Ishikawa (cell line): Measurements from ENCODE around the gene UBA52.

Experiments used
- CEBPB ChIP-seq: IDR thresholded peaks from 2 replicates; pipeline ENCODE4 v1.6.1; 2012
- CREB1 ChIP-seq: IDR thresholded peaks from 2 replicates; pipeline ENCODE4 v1.6.1; 2012; ENCODE audit warnings: low read depth
- EGR1 ChIP-seq: IDR thresholded peaks from 2 replicates; pipeline ENCODE4 v1.6.1; 2012
- EP300 ChIP-seq: IDR thresholded peaks from 2 replicates; pipeline ENCODE4 v1.6.1; 2012; ENCODE audit warnings: borderline replicate concordance
- FOXM1 ChIP-seq: IDR thresholded peaks from 2 replicates; pipeline ENCODE4 v1.6.1; 2012; ENCODE audit warnings: low read depth, borderline replicate concordance
- MAX ChIP-seq: IDR thresholded peaks from 2 replicates; pipeline ENCODE4 v1.6.1; 2012
- NFIC ChIP-seq: IDR thresholded peaks from 2 replicates; pipeline ENCODE4 v1.6.1; 2012
- RAD21 ChIP-seq: IDR thresholded peaks from 2 replicates; pipeline ENCODE4 v1.6.1; 2012; ENCODE audit warnings: low read depth
- REST ChIP-seq: IDR thresholded peaks from 2 replicates; pipeline ENCODE4 v1.6.1; 2012; ENCODE audit warnings: low read depth, mild to moderate bottlenecking
- TAF1 ChIP-seq: IDR thresholded peaks from 2 replicates; pipeline ENCODE4 v1.6.1; 2012; ENCODE audit warnings: low read depth, mild to moderate bottlenecking
- TCF12 ChIP-seq: IDR thresholded peaks from 2 replicates; pipeline ENCODE4 v1.6.1; 2012; ENCODE audit warnings: low read depth
- TEAD4 ChIP-seq: IDR thresholded peaks from 2 replicates; pipeline ENCODE4 v1.6.1; 2012
- USF1 ChIP-seq: IDR thresholded peaks from 2 replicates; pipeline ENCODE4 v1.6.1; 2012
- YY1 ChIP-seq: IDR thresholded peaks from 2 replicates; pipeline ENCODE4 v1.6.1; 2012; ENCODE audit warnings: low read depth
- ZBTB7A ChIP-seq: IDR thresholded peaks from 2 replicates; pipeline ENCODE4 v1.6.1; 2012; ENCODE audit warnings: low read depth

UBA52 gene

GRCh38 chr19:18536475-18536874 is 35.2 kb upstream of the UBA52 start:
- TF ChIP-seq REST (no peak), CREB1 (no peak), EGR1 (no peak), CEBPB (no peak), ZBTB7A (no peak), RAD21 (no peak), EP300 (no peak), YY1 (no peak), TAF1 (no peak), MAX (no peak), FOXM1 (no peak), TCF12 (no peak)

GRCh38 chr19:18537431-18537830 is 34.2 kb upstream of the UBA52 start:
- TF ChIP-seq CEBPB (no peak), MAX (no peak), CREB1 (no peak), USF1 (no peak), TAF1 (no peak), FOXM1 (no peak), TEAD4 (no peak), NFIC (no peak), TCF12 (no peak), EGR1 (no peak), RAD21 (no peak), ZBTB7A (no peak), REST (no peak), EP300 (no peak), YY1 (no peak)

- TF ChIP-seq TEAD4 (no peak), ZBTB7A (no peak), USF1 (no peak), TCF12 (no peak), RAD21 (no peak), TAF1 (no peak)
Measured at GRCh38 chr19:18538115-18538514, 33.5 kb upstream of the UBA52 start.

GRCh38 chr19:18539372-18539771 is 32.3 kb upstream of the UBA52 start:
- TF ChIP-seq ZBTB7A, result no peak
- no peak for TF ChIP-seq EGR1
- TF ChIP-seq NFIC, result no peak
- TF ChIP-seq TCF12, result no peak
- no peak for TF ChIP-seq TAF1
- no peak for TF ChIP-seq CEBPB
- no peak for TF ChIP-seq EP300
- TF ChIP-seq FOXM1, result no peak

GRCh38 chr19:18541258-18541991 is 30.2 kb upstream of the UBA52 start:
- TF ChIP-seq RAD21 (no peak), CEBPB (no peak), NFIC (no peak), EP300 (no peak), YY1 (no peak), EGR1 (no peak), FOXM1 (no peak), CREB1 (no peak), USF1 (no peak), TEAD4 (no peak), REST (no peak)
